Endothelial cell of umbilical vein (primary cell): ENCODE results near the gene P2RX2. TPM values are rescaled to one million over a fixed set of nuclear protein-coding genes. Genes with fewer than 3 reads are reported as not detected.

ENCODE experiments used
- BruUV-seq: library from RNA; stranded (reverse); fragments of 400-500 nt; replicated peaks from 2 replicates; lab custom pipeline; 2021; lab: Mats Ljungman, UMichigan
- CTCF ChIA-PET: fragments of 300-600, 350-600 bp; sonication (Branson Sonifier 250); formaldehyde crosslinking; loops from one replicate; lab custom pipeline; 2021; ENCODE audit warnings: antibody characterized with exemption, inconsistent platforms; lab: Charles Lee
- POLR2A ChIA-PET: fragments of 300-600, 350-600 bp; sonication (Branson Sonifier 250); formaldehyde crosslinking; loops from one replicate; lab custom pipeline; 2021; ENCODE audit warnings: antibody characterized with exemption, inconsistent platforms; lab: Charles Lee
- DNase-seq: peaks from one replicate; pipeline ENCODE4 v3.0.0-alpha.2; 2011; ENCODE audit warnings: low read depth, low spot score
- FAIRE-seq: peaks from 2 replicates; lab custom pipeline; 2011; peaks lifted over from hg19 to GRCh38; lab: Jason Lieb, UNC
- H2AFZ ChIP-seq: 2 replicates; pipeline ENCODE4 v1.6.0; 2012; ENCODE audit warnings: low read depth, low read length, control low read depth, inconsistent platforms
- H3K27ac ChIP-seq: 2 replicates; pipeline ENCODE4 v1.5.1; 2011; ENCODE audit warnings: low read depth, mild to moderate bottlenecking, control low read depth, low read length, moderate library complexity; ENCODE audit not compliant: insufficient read depth
- H3K27me3 ChIP-seq, 2 experiments: 2 replicates each; pipeline versions ENCODE4 v1.6.0 to v1.6.1; 2011; ENCODE audit warnings: low read length in 2 of 2, mixed read lengths in 1 of 2; ENCODE audit not compliant: control insufficient read depth in 2 of 2, insufficient read depth in 2 of 2
- H3K36me3 ChIP-seq, 2 experiments: 2 replicates in 1 of 2; 3 replicates in 1 of 2; pipeline ENCODE4 v1.5.1; 2011; ENCODE audit warnings: low read length in 2 of 2, mild to moderate bottlenecking in 1 of 2, moderate library complexity in 1 of 2; ENCODE audit not compliant: control insufficient read depth in 2 of 2, insufficient read depth in 2 of 2; ENCODE audit errors: extremely low read depth in 1 of 2
- H3K4me1 ChIP-seq: 3 replicates; pipeline ENCODE4 v1.5.1; 2011; ENCODE audit warnings: mild to moderate bottlenecking, low read length; ENCODE audit not compliant: control insufficient read depth, insufficient read depth; ENCODE audit errors: extremely low read depth
- H3K4me2 ChIP-seq: 2 replicates; pipeline ENCODE4 v1.6.1; 2011; ENCODE audit warnings: low read length, control low read depth, mixed read lengths; ENCODE audit not compliant: insufficient read depth
- H3K4me3 ChIP-seq, 3 experiments: fragments of 200-600 bp in 1 of 3; sonication (generic), shearing (Covaris generic) in 1 of 3; replicated peaks in 1 of 3; 2 replicates each; pipeline ENCODE4 v1.5.1; 2011 to 2016; ENCODE audit warnings: control low read depth in 3 of 3, low read length in 3 of 3, mild to moderate bottlenecking in 2 of 3, inconsistent platforms in 1 of 3, low read depth in 1 of 3, moderate library complexity in 1 of 3; ENCODE audit not compliant: insufficient read depth in 1 of 3
- H3K79me2 ChIP-seq: 2 replicates; pipeline ENCODE4 v1.6.0; 2012; ENCODE audit warnings: low read length, inconsistent platforms; ENCODE audit not compliant: control insufficient read depth, insufficient read depth
- H3K9ac ChIP-seq: replicated peaks from 2 replicates; pipeline ENCODE3; 2011; ENCODE audit warnings: low read length, control low read depth; ENCODE audit not compliant: insufficient read depth; ENCODE audit errors: extremely low read depth
- H3K9me1 ChIP-seq: replicated peaks from 3 replicates; pipeline ENCODE4 v1.6.0; 2011; ENCODE audit warnings: mild to moderate bottlenecking, low read length; ENCODE audit not compliant: control insufficient read depth, insufficient read depth; ENCODE audit errors: extremely low read depth
- H3K9me3 ChIP-seq: replicated peaks from 2 replicates; pipeline ENCODE4 v1.5.1; 2012; ENCODE audit warnings: low read length, inconsistent platforms; ENCODE audit not compliant: control insufficient read depth, insufficient read depth
- H4K20me1 ChIP-seq: replicated peaks from 2 replicates; pipeline ENCODE3; 2011; ENCODE audit warnings: mild to moderate bottlenecking, low read length; ENCODE audit not compliant: control insufficient read depth, insufficient read depth; ENCODE audit errors: extremely low read depth
- EZH2 ChIP-seq: IDR thresholded peaks from 2 replicates; pipeline ENCODE4 v1.6.1; 2012; ENCODE audit warnings: borderline replicate concordance, low read depth, mild to moderate bottlenecking, moderate library complexity, low read length, inconsistent platforms; ENCODE audit not compliant: severe bottlenecking
- FOS ChIP-seq: IDR thresholded peaks from 2 replicates; pipeline ENCODE4 v1.6.1; 2011; ENCODE audit warnings: mild to moderate bottlenecking, low read length, moderate library complexity, borderline replicate concordance; ENCODE audit not compliant: insufficient read depth
- GATA2 ChIP-seq: IDR thresholded peaks from 2 replicates; pipeline ENCODE4 v1.7.0; 2011; ENCODE audit warnings: low read depth, mild to moderate bottlenecking, moderate library complexity, mixed read lengths, low read length; ENCODE audit not compliant: insufficient read length, insufficient read depth
- JUN ChIP-seq: IDR thresholded peaks from 2 replicates; pipeline ENCODE4 v1.6.1; 2011; ENCODE audit warnings: borderline replicate concordance, low read depth; ENCODE audit not compliant: insufficient read length, insufficient read depth
- MYC ChIP-seq: IDR thresholded peaks from one replicate; pipeline ENCODE4 v1.6.1; 2011; ENCODE audit warnings: mild to moderate bottlenecking, low read depth, low read length
- POLR2A ChIP-seq: IDR thresholded peaks from 2 replicates; pipeline ENCODE4 v1.6.1; 2012; ENCODE audit warnings: low read depth, mild to moderate bottlenecking, control low read depth, low read length
- POLR2AphosphoS5 ChIP-seq: IDR thresholded peaks from 2 replicates; pipeline ENCODE4 v1.6.1; 2012; ENCODE audit warnings: low read depth, mild to moderate bottlenecking, control low read depth, low read length, moderate library complexity; ENCODE audit not compliant: insufficient read depth
- dilution Hi-C: fragments of 300-500 bp; cut with MboI; formaldehyde crosslinking; loops from one replicate; pipeline ENCODE4 v1.15.0; 2019; ENCODE audit warnings: low sequenced_read_pairs; ENCODE audit not compliant: extremely low pct_ligation_motif_present
- intact Hi-C: fragments of 100-400 bp; cut with micrococcal nuclease; formaldehyde crosslinking; loops from one replicate; pipeline ENCODE4 v1.10.0; 2022
- polyA plus RNA-seq, 4 experiments: library from polyadenylated mRNA; depleted of rRNA in 3 of 4; stranded (reverse) in 3 of 4; unstranded in 1 of 4; fragments of >200 nt; gene quantifications; 2 replicates each; pipeline versions ENCODE4 v1.2.1 to v1.2.3, GENCODE V29; 2011 to 2012; ENCODE audit warnings: missing spikeins in 1 of 4
- total RNA-seq: library from RNA; stranded (reverse); gene quantifications from 2 replicates; pipeline ENCODE4 v1.2.3, GENCODE V29; 2021
- TF ChIP-seq, protein P1 (sequence below), 2 donors: IDR thresholded peaks; 1 replicate in 1 of 2; 2 replicates in 1 of 2; pipeline ENCODE4 v1.5.1; 2011; ENCODE audit warnings: low read length in 2 of 2, mild to moderate bottlenecking in 2 of 2, moderate library complexity in 2 of 2, control low read depth in 1 of 2, inconsistent platforms in 1 of 2, low read depth in 1 of 2; ENCODE audit not compliant: insufficient read depth in 1 of 2; ENCODE audit errors: extremely low read depth in 1 of 2
- TF ChIP-seq, protein P2 (sequence below): IDR thresholded peaks from 2 replicates; pipeline ENCODE4 v1.6.1; 2011; ENCODE audit not compliant: insufficient read depth, insufficient read length

Gene P2RX2
- total and polyA plus RNA-seq, 2 donors (not counting 3 experiments of a cell fraction or from before 2014, with no cell fraction given), result not detected

DNA sequence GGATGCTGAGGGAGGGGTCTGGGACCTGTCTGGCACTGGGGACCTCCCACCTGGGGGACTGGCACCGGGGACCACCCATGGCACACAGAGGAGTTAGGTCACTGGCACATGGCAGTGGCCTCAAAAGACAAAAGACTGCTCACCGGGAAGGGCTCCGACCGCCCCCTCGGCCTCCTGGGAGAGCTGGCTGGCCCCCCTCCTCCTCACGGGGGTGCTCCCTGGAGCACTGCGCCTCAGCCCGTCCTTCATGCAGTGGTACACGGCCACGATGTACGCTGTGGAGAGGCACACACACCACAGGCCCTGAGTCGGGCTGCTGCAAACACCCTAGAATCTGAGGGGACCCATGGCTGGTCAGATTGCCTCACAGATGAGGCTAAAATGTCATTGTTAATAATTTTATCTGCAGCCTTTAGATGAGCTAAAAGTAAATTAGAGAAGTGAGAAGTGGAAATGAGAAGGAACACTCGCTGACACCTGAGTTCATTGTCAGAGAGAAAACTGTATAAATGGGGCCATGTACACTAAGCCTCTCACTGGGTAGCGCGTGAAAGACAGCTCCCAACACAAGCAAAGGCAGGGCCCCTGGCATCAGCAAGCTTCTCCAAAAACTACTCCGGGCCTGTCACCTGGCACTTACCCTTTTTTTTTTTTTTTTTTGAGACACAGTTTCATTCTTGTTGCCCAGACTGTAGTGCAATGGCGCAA is 14.1 kb downstream of the P2RX2 start:
- Histone ChIP-seq H4K20me1 (no peaks in the 10 kb centered on the region), H3K4me1 (no peaks in the 10 kb centered on the region), H3K36me3 (peaks cover 2 to 15% of the 10 kb centered on the region in 2 experiments), H2AFZ (no peak overlapping the region), H3K4me2 (no peak overlapping the region), H3K9me1 (no peaks in the 10 kb centered on the region), H3K27ac (no peak overlapping the region), H3K9me3 (no peaks in the 10 kb centered on the region), H3K4me3 (no peak overlapping the region), H3K27me3 (no peaks in the 10 kb centered on the region), H3K9ac (no peak overlapping the region), H3K79me2 (no peaks in the 10 kb centered on the region)
- BruUV-seq, result no TSS peak
- dilution Hi-C loops (no loop called here), intact Hi-C loops (no loop called here)
- POLR2A ChIA-PET, result no interaction called here
- CTCF ChIA-PET, result interaction anchor here (2.0 to 3.0 kb wide), 2 partner anchors 18 to 33 kb away, joined by 5 to 12 read pairs; no protein-coding TSS in a partner anchor
- FAIRE-seq (no peak), DNase-seq (no peak)
- TF ChIP-seq EZH2 (no peak), POLR2A (no peak), MYC (no peak), POLR2AphosphoS5 (no peak), GATA2 (no peak), JUN (no peak), FOS (no peak)
- TF ChIP-seq, protein P1, sequence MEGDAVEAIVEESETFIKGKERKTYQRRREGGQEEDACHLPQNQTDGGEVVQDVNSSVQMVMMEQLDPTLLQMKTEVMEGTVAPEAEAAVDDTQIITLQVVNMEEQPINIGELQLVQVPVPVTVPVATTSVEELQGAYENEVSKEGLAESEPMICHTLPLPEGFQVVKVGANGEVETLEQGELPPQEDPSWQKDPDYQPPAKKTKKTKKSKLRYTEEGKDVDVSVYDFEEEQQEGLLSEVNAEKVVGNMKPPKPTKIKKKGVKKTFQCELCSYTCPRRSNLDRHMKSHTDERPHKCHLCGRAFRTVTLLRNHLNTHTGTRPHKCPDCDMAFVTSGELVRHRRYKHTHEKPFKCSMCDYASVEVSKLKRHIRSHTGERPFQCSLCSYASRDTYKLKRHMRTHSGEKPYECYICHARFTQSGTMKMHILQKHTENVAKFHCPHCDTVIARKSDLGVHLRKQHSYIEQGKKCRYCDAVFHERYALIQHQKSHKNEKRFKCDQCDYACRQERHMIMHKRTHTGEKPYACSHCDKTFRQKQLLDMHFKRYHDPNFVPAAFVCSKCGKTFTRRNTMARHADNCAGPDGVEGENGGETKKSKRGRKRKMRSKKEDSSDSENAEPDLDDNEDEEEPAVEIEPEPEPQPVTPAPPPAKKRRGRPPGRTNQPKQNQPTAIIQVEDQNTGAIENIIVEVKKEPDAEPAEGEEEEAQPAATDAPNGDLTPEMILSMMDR (IDR thresholded peaks at IDR 0.05; ENCODE audit: extremely low read depth in 1 of 2, insufficient read depth in 1 of 2, low read depth in 1 of 2, low read length in 2 of 2), result no peak
- TF ChIP-seq, protein P2, sequence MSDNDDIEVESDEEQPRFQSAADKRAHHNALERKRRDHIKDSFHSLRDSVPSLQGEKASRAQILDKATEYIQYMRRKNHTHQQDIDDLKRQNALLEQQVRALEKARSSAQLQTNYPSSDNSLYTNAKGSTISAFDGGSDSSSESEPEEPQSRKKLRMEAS, result no peak
